ENCODE measurements around the gene ACSM3.
"Not testable (repeated sequence)": the region's sequence is repeated elsewhere in the genome, so short reads cannot be mapped to it uniquely, and the experiment has no call there.

The ACSM3 gene

GRCh38 chr16:20763461-20764232 is at the start of gene ACSM3:
TSS of gene ACSM3 (plus strand) at chr16:20764014. CDS start at chr16:20770035, 6,021 bp downstream.
- peak; percentile 36 to 44 for DNase-seq (ENCODE audit: low read depth in 2 of 2)

- not testable (repeated sequence) for DNase-seq (ENCODE audit: low read depth in 2 of 2)
These were observed 46.1 kb upstream of the ACSM3 start for GRCh38 chr16:20717718-20718117.

GRCh38 chr16:20720251-20720650 is 43.6 kb upstream of the ACSM3 start:
- no peak for DNase-seq (ENCODE audit: low read depth in 2 of 2)

GRCh38 chr16:20726661-20727060 is 37.2 kb upstream of the ACSM3 start:
- DNase-seq (ENCODE audit: low read depth in 2 of 2) = no peak

GRCh38 chr16:20727181-20727580 is 36.6 kb upstream of the ACSM3 start:
- DNase-seq (ENCODE audit: low read depth in 2 of 2) = no peak

- no peak for DNase-seq (ENCODE audit: low read depth in 2 of 2)
These were observed 34.7 kb upstream of the ACSM3 start for GRCh38 chr16:20729141-20729540.

- no peak for DNase-seq (ENCODE audit: low read depth in 2 of 2)
These were observed 29.8 kb upstream of the ACSM3 start for GRCh38 chr16:20734056-20734455.

- DNase-seq (ENCODE audit: low read depth in 2 of 2) = no peak
These were observed 29.0 kb upstream of the ACSM3 start for GRCh38 chr16:20734782-20735181.

GRCh38 chr16:20735490-20735889 is 28.3 kb upstream of the ACSM3 start:
- DNase-seq (ENCODE audit: low read depth in 2 of 2) = no peak

GRCh38 chr16:20740007-20740883 is 23.6 kb upstream of the ACSM3 start:
- DNase-seq (ENCODE audit: low read depth in 2 of 2) = no peak

- peak; percentile 29 to 45 for DNase-seq (ENCODE audit: low read depth in 2 of 2)
These were observed 22.8 kb upstream of the ACSM3 start for GRCh38 chr16:20740901-20741521.

GRCh38 chr16:20741554-20742285 is 22.1 kb upstream of the ACSM3 start, which contains the start of gene THUMPD1:
TSS of gene THUMPD1 (minus strand) at chr16:20741818. CDS start at chr16:20741739, 79 bp downstream.
- peak; percentile 88 for DNase-seq (ENCODE audit: low read depth in 2 of 2)

- no peak for DNase-seq (ENCODE audit: low read depth in 2 of 2)
These were observed 20.2 kb upstream of the ACSM3 start for GRCh38 chr16:20743591-20743990.

- DNase-seq (ENCODE audit: low read depth in 2 of 2) = no peak
These were observed 18.8 kb upstream of the ACSM3 start for GRCh38 chr16:20744922-20745440.

- no peak for DNase-seq (ENCODE audit: low read depth in 2 of 2)
These were observed 17.4 kb upstream of the ACSM3 start for GRCh38 chr16:20746461-20746860.

GRCh38 chr16:20747030-20747816 is 16.6 kb upstream of the ACSM3 start:
- DNase-seq (ENCODE audit: low read depth in 2 of 2) = no peak

GRCh38 chr16:20749474-20749873 is 14.3 kb upstream of the ACSM3 start:
- no peak for DNase-seq (ENCODE audit: low read depth in 2 of 2)

GRCh38 chr16:20750558-20750957 is 13.3 kb upstream of the ACSM3 start:
- no peak for DNase-seq (ENCODE audit: low read depth in 2 of 2)

- DNase-seq (ENCODE audit: low read depth in 2 of 2) = no peak
These were observed 10.1 kb upstream of the ACSM3 start for GRCh38 chr16:20753727-20754126.

- DNase-seq (ENCODE audit: low read depth in 2 of 2) = no peak
These were observed 8.6 kb upstream of the ACSM3 start for GRCh38 chr16:20755238-20755637.

Measured in fibroblast of skin of left quadriceps (primary cell).